ENCODE results near the gene LYL1. TPM values are rescaled to one million over a fixed set of nuclear protein-coding genes. Genes with fewer than 3 reads are reported as not detected.

LYL1 gene
- total RNA-seq, 4 donors from 2014 or later: 4.5 to 33.4 (median 16.7) TPM

DNA sequence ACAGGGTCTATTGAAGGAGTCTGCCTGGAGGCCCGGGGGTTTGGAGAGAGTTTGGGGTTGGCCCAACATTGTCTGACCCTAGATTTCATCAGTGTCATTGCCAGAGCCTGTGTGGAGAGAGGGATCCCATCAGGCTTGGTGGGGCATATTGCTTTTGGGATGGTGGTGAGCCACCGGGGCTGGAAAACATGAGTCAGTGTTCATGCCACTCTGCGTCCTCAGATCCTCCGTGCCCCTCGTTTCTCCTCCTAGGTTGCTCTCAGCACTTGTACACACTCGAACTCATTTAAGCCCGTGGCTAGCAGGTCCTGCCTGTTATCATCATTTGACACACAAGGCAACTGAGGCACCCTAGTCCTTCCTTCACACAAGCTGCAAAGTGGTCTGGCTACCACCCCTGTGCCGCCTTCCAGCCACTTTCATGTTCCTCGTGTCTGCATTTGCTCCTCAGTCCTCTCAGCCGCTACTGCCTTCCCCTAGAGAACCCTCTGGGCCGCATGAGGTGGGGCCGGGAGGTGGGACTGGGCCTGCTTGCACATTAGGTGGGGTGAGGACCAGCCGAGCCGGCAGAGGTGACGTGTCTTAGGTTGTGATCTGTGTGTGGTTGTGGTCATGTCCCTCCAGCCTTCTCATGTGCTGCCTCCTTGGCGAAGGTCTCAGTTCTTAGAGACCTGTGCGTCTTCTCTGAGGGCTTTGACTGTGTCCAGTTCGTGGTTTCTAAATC, 19.1 kb upstream of the LYL1 start:
- H3K36me3 ChIP-seq: no peaks in the 10 kb centered on the region
- in situ Hi-C loops (cut with MboI; ENCODE audit: low pct_ligation_motif_present in 1 of 4, low pct_unique_long_range_greater_than_20kb in 1 of 4, low sequenced_read_pairs in 3 of 4): loop anchor here in 1 of 4 donors (25.0 kb wide), 1 partner anchor 141 kb away; no protein-coding TSS in a partner anchor
- TF ChIP-seq, protein P1, sequence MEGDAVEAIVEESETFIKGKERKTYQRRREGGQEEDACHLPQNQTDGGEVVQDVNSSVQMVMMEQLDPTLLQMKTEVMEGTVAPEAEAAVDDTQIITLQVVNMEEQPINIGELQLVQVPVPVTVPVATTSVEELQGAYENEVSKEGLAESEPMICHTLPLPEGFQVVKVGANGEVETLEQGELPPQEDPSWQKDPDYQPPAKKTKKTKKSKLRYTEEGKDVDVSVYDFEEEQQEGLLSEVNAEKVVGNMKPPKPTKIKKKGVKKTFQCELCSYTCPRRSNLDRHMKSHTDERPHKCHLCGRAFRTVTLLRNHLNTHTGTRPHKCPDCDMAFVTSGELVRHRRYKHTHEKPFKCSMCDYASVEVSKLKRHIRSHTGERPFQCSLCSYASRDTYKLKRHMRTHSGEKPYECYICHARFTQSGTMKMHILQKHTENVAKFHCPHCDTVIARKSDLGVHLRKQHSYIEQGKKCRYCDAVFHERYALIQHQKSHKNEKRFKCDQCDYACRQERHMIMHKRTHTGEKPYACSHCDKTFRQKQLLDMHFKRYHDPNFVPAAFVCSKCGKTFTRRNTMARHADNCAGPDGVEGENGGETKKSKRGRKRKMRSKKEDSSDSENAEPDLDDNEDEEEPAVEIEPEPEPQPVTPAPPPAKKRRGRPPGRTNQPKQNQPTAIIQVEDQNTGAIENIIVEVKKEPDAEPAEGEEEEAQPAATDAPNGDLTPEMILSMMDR (IDR thresholded peaks at IDR 0.05): no peak
- TF ChIP-seq POLR2A (IDR thresholded peaks at IDR 0.05): no peak
- no peak for TF ChIP-seq POLR2AphosphoS5 (IDR thresholded peaks at IDR 0.05)
- no peak for TF ChIP-seq EP300 (IDR thresholded peaks at IDR 0.05; ENCODE audit: low read depth)
- H3K27ac ChIP-seq: no peak overlapping the region
- no peaks in the 10 kb centered on the region for H3K27me3 ChIP-seq
- no peaks in the 10 kb centered on the region for H3K9me3 ChIP-seq
- H3K4me1 ChIP-seq: peaks cover 6 to 28% (median 24%) of the 10 kb centered on the region in 4 donors
- no peak overlapping the region for H3K4me3 ChIP-seq
- intact Hi-C loops (cut with DNase I; ENCODE audit: low total_unique reads): no loop called here
- 81% methylated on average over 18 of the region's 18 CpGs; no CpG with 5 or more reads in 1 of the 2 donors for WGBS, 2 donors (ENCODE audit: low coverage in 1 of 2)
- DNase-seq: no peak

DNA sequence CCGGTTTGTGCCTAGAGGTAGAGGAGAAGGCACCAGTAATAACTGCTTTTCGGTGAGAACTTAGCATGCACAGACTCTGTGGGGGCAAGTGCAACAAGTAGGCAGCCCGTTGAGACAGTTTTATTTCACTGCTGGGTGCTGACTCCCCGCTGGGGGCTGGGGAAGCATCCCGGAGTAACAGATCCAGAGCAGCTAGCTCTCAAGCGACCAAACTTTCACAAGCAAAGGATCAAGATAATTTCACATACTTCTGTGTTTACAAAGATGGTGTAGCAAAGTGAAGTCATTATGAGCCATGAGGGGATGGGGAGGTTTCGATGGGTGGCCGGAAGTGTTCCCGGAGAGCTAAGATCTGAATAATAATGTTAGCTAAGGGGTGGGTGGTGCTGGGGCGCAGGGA, 18.2 kb upstream of the LYL1 start:
- 72 to 100% methylated on average over 4 to 10 of the region's 10 CpGs for WGBS, 2 donors (ENCODE audit: low coverage in 1 of 2)
- no peak for DNase-seq
- intact Hi-C loops (cut with DNase I; ENCODE audit: low total_unique reads) (no loop called here), in situ Hi-C loops (cut with MboI; ENCODE audit: low pct_ligation_motif_present in 1 of 4, low pct_unique_long_range_greater_than_20kb in 1 of 4, low sequenced_read_pairs in 3 of 4) (loop anchor here in 1 of 4 donors (25.0 kb wide), 1 partner anchor 141 kb away; no protein-coding TSS in a partner anchor)
- Histone ChIP-seq H3K36me3 (no peaks in the 10 kb centered on the region), H3K4me3 (no peak overlapping the region), H3K27ac (no peak overlapping the region), H3K4me1 (peaks cover 7 to 33% (median 28%) of the 10 kb centered on the region in 4 donors), H3K9me3 (no peaks in the 10 kb centered on the region), H3K27me3 (no peaks in the 10 kb centered on the region)
- TF ChIP-seq POLR2AphosphoS5 (IDR thresholded peaks at IDR 0.05): no peak
- TF ChIP-seq EP300 (IDR thresholded peaks at IDR 0.05; ENCODE audit: low read depth): no peak
- no peak for TF ChIP-seq POLR2A (IDR thresholded peaks at IDR 0.05)
- TF ChIP-seq, protein P1 (IDR thresholded peaks at IDR 0.05): no peak

DNA sequence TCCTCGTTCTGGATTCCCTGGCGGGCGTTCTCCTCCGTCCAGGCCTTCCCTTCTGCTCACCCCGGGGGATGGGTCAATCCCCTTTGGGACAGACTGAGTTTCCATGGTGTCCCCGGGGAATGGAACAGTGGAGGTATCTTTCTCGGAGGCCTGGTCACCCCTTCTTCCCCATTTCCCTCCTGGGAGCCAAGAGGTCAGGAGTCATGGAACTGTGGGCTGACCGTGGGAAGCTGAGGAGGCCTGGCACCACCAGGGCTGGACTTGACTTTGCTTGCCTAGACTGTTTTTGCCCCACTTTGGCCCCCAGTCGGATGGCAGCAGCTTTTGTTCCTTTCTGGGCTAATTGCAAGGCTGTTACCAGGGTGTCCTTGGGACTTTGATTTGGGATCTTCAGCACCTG, 17.4 kb upstream of the LYL1 start:
- Histone ChIP-seq H3K27ac (no peak overlapping the region), H3K9me3 (no peaks in the 10 kb centered on the region), H3K27me3 (no peaks in the 10 kb centered on the region), H3K4me3 (no peak overlapping the region), H3K4me1 (peaks cover 11 to 39% (median 34%) of the 10 kb centered on the region in 4 donors), H3K36me3 (no peaks in the 10 kb centered on the region)
- TF ChIP-seq POLR2AphosphoS5 (IDR thresholded peaks at IDR 0.05): no peak
- intact Hi-C loops (cut with DNase I; ENCODE audit: low total_unique reads): no loop called here
- DNase-seq: no peak
- in situ Hi-C loops (cut with MboI; ENCODE audit: low pct_ligation_motif_present in 1 of 4, low pct_unique_long_range_greater_than_20kb in 1 of 4, low sequenced_read_pairs in 3 of 4): loop anchor here in 1 of 4 donors (25.0 kb wide), 1 partner anchor 142 kb away; no protein-coding TSS in a partner anchor
- WGBS, 2 donors (ENCODE audit: low coverage in 1 of 2): 79 to 80% methylated on average over 6 to 9 of the region's 9 CpGs

DNA sequence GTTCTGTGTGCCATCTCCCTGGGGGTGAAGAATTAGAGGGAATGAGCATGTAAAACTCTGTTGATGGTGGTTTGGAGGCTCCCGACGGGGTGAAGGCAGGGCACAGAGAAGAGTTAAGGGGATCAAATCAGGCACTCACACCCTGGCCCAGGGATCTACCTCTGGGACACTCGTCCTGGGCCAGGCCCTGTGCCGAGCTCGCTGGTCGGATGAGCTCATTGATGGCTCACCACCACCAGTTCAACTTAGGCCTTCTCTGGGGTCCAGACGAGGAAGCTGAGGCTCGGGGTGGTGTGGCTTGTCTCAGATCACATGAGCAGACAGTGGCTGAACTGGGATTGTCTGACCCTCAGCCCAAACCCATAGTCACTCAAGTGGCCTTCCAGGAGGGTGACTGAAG, 17.0 kb upstream of the LYL1 start:
- Histone ChIP-seq H3K4me3 (peak overlapping the region in 1 of 4 donors; percentile 99), H3K9me3 (no peaks in the 10 kb centered on the region), H3K36me3 (no peaks in the 10 kb centered on the region), H3K27me3 (no peaks in the 10 kb centered on the region), H3K27ac (no peak overlapping the region), H3K4me1 (peaks cover 11 to 39% (median 34%) of the 10 kb centered on the region in 4 donors)
- WGBS, 2 donors (ENCODE audit: low coverage in 1 of 2): 73% methylated on average over 8 of the region's 8 CpGs; no CpG with 5 or more reads in 1 of the 2 donors
- in situ Hi-C loops (cut with MboI; ENCODE audit: low pct_ligation_motif_present in 1 of 4, low pct_unique_long_range_greater_than_20kb in 1 of 4, low sequenced_read_pairs in 3 of 4): loop anchor here in 1 of 4 donors (25.0 kb wide), 1 partner anchor 143 kb away; no protein-coding TSS in a partner anchor
- intact Hi-C loops (cut with DNase I; ENCODE audit: low total_unique reads): no loop called here
- TF ChIP-seq POLR2AphosphoS5 (IDR thresholded peaks at IDR 0.05) (no peak), EP300 (IDR thresholded peaks at IDR 0.05; ENCODE audit: low read depth) (no peak), POLR2A (IDR thresholded peaks at IDR 0.05) (no peak)
- TF ChIP-seq, protein P1 (IDR thresholded peaks at IDR 0.05): no peak
- DNase-seq: no peak

All from transverse colon (tissue), 4 donors.